ENCODE data around the gene ATXN7L1.

GRCh38 chr7:105791926-105792325 is 84.5 kb downstream of the ATXN7L1 start:
- no peak for TF ChIP-seq CTCF (tag by site-specific recombination; IDR thresholded peaks at IDR 0.05)
- TF ChIP-seq ZNF704 (tag by site-specific recombination; IDR thresholded peaks at IDR 0.05) = no peak
- TF ChIP-seq ZNF623 (tag by site-specific recombination; IDR thresholded peaks at IDR 0.05) = no peak
- TF ChIP-seq ZFP41 (tag by site-specific recombination; IDR thresholded peaks at IDR 0.05; ENCODE audit: borderline replicate concordance) = no peak

Measured in HEK293 (cell line).